Omental fat pad (tissue), 4 donors: ENCODE results near the gene KRTAP12-3. TPM values are rescaled to one million over a fixed set of nuclear protein-coding genes. Genes with fewer than 3 reads are reported as not detected.
"Not testable (repeated sequence)": the region's sequence is repeated elsewhere in the genome, so short reads cannot be mapped to it uniquely, and the experiment has no call there.

Source experiments
- ATAC-seq: fragments of 150-250 bp; one replicate; pipeline ENCODE4 v1.9.1; 2016; ENCODE audit warnings: mild to moderate bottlenecking, moderate library complexity; ENCODE audit not compliant: low FRiP score
- DNase-seq: peaks from one replicate; pipeline ENCODE4 v3.0.0-alpha.2; 2019; ENCODE audit warnings: low spot score
- total RNA-seq, 4 donors: library from RNA; depleted of rRNA; stranded (reverse); fragments of >200 nt; gene quantifications; one replicate each; pipeline ENCODE4 v1.1.0, GENCODE V29; 2016
- TF ChIP-seq, protein P1 (sequence below), 3 donors: fragments of 450-650 bp; IDR thresholded peaks; one replicate each; pipeline ENCODE4 v1.5.1; 2016 to 2017; ENCODE audit warnings: antibody characterized with exemption in 3 of 3, mild to moderate bottlenecking in 3 of 3, moderate library complexity in 2 of 3

KRTAP12-3 gene
- total RNA-seq, 4 donors from 2014 or later: not detected

DNA sequence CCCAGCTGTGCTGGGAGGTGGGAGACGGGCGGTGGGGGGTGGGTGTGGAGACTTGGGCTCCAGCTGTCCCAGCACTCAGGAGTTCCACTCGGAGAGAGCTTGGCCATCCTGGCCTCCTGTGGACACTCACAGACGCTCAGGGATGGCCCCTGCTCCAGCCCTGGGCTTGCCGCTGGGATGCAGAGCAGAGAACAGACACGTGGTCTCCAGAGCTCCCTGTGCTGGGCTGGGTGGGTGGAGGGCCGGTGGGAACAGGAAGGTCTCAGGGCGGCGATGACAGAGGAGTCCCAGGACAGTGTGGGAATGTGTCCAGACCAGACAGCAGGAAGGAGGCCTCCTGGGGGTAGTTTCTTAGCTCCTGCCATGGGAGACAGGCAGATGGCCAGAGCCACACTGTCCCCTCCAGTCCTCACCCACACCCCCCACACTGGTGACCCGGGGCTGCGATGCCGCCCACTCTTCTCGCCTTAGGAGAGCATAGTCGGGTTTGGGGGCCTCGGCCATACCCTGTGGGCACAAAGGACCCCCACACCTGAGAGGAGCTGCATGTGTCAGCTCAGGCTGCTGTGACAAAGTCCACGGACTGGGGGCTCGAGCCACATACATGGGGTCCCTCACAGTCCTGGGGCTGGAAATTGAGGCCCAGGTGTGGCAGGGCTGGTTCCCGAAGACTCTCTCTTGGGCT, 28.9 kb upstream of the KRTAP12-3 start:
- DNase-seq: no peak
- TF ChIP-seq, protein P1, sequence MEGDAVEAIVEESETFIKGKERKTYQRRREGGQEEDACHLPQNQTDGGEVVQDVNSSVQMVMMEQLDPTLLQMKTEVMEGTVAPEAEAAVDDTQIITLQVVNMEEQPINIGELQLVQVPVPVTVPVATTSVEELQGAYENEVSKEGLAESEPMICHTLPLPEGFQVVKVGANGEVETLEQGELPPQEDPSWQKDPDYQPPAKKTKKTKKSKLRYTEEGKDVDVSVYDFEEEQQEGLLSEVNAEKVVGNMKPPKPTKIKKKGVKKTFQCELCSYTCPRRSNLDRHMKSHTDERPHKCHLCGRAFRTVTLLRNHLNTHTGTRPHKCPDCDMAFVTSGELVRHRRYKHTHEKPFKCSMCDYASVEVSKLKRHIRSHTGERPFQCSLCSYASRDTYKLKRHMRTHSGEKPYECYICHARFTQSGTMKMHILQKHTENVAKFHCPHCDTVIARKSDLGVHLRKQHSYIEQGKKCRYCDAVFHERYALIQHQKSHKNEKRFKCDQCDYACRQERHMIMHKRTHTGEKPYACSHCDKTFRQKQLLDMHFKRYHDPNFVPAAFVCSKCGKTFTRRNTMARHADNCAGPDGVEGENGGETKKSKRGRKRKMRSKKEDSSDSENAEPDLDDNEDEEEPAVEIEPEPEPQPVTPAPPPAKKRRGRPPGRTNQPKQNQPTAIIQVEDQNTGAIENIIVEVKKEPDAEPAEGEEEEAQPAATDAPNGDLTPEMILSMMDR (IDR thresholded peaks at IDR 0.05): no peak
- no peak for ATAC-seq

DNA sequence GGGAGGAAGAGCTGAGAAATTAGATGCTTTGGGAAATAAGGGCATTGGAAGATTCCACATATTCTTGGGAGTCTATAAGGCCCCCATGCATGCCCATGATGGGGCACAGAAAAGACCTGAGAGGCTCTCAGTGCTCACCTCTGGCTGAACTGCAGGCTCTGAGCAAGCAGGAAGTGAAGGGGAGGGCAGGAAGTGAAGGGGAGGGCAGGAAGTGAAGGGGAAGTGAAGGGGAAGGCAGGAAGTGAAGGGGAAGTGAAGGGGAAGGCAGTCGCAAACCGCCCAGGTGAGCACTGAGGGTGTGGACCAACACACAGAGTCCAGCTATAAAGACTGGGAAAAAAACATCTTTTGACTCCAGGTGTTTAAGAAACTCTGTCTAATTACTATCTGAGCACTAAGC, 27.3 kb upstream of the KRTAP12-3 start:
- DNase-seq (no peak), ATAC-seq (no peak)
- TF ChIP-seq, protein P1 (IDR thresholded peaks at IDR 0.05): no peak

DNA sequence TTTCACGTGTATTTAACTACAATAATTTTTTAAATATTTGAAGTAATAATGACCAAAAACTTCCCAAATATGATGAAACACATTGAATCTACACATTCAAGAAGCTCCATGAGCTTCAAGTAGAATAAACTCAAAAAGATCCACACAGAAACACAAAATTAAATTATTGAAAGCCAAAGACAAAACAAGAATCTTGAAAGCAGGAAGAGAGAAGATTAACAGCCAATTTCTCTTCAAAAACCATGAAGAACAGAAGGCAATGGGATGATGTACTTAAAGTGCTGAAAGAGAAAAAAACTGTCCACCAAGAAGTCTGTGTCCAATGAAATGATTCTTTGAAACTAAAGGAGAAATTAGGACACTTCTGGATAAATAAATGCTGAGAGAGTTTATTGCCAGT, 25.7 kb upstream of the KRTAP12-3 start:
- TF ChIP-seq, protein P1 (IDR thresholded peaks at IDR 0.05): no peak
- no peak for DNase-seq
- no peak for ATAC-seq

DNA sequence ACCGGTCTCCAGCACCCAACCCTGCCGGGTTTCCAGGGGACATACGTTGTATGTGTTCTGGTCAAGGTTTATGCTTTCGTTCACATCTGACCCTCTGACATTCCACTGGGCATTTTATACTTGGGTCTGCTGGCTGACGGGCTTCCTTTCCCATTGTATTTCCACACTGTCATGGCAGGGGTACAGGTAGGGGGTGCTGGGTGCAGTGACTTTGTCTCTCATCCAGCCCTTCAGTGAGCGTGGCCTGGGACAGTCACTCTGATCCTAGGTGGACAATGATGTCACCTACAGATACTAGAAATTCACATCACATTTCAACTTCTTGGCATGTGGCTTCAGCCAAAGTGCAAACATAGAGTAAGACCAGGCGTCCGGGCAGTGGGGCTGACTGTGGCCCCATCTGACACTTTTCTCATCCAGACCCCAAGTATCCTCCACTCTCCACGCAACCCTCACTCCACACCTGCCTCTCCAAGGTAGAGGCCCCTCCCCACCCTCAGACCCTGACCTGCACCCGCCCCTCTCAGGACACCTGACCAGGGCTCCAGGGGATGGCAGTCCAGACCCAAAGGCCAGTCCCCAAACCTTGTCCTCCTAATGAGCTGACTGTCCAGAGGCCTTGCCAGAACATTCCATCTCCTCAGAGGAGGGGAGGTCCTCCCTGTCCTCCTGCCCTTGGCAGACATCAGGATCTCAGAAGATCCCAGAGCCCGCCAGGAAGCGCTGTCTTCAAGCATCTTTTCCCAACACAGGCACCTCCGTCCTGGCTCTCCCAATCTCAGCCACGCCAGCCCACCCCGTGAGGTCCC, 21.3 kb upstream of the KRTAP12-3 start:
- no peak for DNase-seq
- no peak for ATAC-seq
- TF ChIP-seq, protein P1 (IDR thresholded peaks at IDR 0.05): no peak

DNA sequence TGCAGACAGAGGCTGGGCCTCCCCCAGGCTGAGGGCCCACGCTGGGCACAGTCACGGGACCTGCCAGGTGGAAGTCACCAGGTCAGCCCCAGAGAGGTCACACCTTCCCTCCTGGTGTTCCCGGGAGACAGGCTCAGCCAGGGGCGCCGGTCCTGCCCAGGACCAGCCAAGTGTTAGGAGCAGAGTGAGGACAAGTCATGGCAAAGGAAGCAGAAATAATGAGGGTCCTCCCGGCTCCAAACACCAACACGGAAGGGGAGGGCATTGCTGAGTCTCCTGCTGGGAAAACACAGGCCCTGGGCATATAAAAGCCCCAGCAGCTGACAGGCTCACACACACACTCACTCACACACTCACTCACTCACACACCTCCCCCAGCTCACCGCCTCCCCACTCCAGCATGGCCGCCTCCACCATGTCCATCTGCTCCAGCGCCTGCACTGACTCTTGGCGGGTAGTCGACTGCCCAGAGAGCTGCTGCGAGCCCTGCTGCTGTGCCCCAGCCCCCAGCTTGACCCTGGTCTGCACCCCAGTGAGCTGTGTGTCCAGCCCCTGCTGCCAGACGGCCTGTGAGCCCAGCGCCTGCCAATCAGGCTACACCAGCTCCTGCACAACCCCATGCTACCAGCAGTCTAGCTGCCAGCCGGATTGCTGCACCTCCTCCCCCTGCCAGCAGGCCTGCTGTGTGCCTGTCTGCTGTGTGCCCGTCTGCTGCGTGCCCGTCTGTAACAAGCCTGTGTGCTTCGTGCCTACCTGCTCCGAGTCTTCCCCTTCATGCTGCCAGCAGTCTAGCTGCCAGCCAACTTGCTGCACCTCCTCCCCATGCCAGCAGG, 20.5 kb upstream of the KRTAP12-3 start, which contains the start of gene KRTAP10-10:
Gene KRTAP10-10 (plus strand): TSS at position 339 of the 833 bp plus-strand sequence. CDS start 62 bp downstream, at position 401.
- DNase-seq (no peak), ATAC-seq (no peak)
- TF ChIP-seq, protein P1 (IDR thresholded peaks at IDR 0.05): no peak

DNA sequence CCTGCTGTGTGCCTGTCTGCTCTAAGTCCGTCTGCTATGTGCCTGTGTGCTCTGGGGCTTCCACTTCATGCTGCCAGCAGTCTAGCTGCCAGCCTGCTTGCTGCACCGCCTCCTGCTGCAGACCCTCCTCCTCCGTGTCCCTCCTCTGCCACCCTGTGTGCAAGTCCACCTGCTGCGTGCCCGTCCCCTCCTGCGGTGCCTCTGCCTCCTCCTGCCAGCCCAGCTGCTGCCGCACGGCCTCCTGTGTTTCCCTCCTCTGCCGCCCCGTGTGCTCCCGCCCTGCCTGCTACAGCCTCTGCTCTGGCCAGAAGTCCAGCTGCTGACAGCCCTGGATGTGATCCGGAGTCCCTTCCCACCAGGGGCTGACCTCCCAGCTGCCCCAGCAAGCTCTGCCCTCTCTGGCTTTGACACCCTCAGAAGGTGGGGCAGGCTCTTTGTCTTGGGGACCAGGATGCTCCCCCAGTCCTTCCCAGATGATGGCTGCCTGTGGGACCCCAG, 19.8 kb upstream of the KRTAP12-3 start:
- not testable (repeated sequence) for ATAC-seq

DNA sequence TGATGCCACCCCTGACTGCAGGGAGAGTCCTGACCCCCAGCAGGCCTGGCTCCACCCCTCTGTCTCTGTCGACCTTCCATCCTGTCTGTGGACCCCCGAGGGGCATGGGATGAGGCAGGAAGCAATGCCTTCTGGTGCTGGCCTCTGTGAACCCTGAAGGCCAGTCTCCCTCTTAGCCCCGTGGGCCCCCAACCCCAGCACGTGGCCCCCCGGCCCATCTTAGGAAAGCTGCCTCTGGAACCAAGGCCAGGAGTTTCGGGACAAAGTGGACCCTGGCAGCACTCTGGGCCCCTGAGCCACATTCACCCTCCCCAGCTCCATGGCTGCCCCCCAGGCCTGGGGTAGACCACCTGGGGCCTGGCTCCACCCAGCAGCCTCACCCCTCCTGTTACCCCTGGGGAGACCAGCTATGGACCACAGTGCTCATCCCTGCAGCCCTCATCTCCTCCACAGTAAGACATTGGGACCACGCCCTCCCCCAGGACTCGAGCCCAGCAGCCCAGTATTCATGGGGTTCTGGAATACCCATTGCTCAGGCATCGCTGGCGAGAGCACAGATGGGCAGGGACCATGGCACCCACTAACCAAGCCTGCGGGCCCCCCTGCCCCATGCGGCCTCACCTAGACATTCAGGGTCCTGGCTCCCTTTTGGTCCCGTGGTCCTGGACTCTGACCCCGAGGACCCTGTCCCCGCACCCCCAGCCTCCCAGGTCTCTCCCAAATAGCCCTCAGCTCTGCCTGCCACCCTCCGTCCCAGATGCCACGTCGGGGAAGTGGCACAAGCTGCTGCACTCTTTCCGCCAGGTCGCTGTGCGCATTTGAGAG, 19.0 kb upstream of the KRTAP12-3 start:
- DNase-seq, ATAC-seq: not testable (repeated sequence)

More for the DNA sequence above, 19.8 kb upstream of the KRTAP12-3 start:
- not testable (repeated sequence) for DNase-seq
